K562 (cell line): ENCODE measurements around the gene TXLNA.

Experiments used
- BCLAF1 ChIP-seq, 2 experiments: fragments of 450-650 bp in 1 of 2; IDR thresholded peaks; 2 replicates each; pipeline ENCODE4 v1.6.1; 2011 to 2017; ENCODE audit warnings: low read depth in 2 of 2, antibody characterized with exemption in 1 of 2, borderline replicate concordance in 1 of 2, low read length in 1 of 2, mild to moderate bottlenecking in 1 of 2, mixed read lengths in 1 of 2; ENCODE audit not compliant: control insufficient read depth in 1 of 2
- ELK1 ChIP-seq: sonication (generic); formaldehyde crosslinking; IDR thresholded peaks from 2 replicates; pipeline ENCODE4 v1.8.1; 2022; ENCODE audit warnings: missing genetic modification reagents
- GABPA ChIP-seq: fragments of 200-800 bp; sonication (Bioruptor generic); conservative IDR thresholded peaks from 2 replicates; pipeline ENCODE4 v1.6.1; 2016; ENCODE audit warnings: low read depth, missing genetic modification characterization, missing compliant biosample characterization
- MAFK ChIP-seq: IDR thresholded peaks from 2 replicates; pipeline ENCODE4 v1.6.1; 2011; ENCODE audit warnings: low read length, improper control_type of control experiment
- NR3C1 ChIP-seq: sonication (generic); formaldehyde crosslinking; IDR thresholded peaks from 2 replicates; pipeline ENCODE4 v1.8.1; 2022; ENCODE audit warnings: missing genetic modification reagents
- PHB ChIP-seq: fragments of 250-450 bp; sonication (Bioruptor Pico); IDR thresholded peaks from 2 replicates; pipeline ENCODE4 v1.5.0; 2021
- PRMT5 ChIP-seq: sonication (generic); formaldehyde crosslinking; IDR thresholded peaks from 2 replicates; pipeline ENCODE4 v1.5.0; 2020; ENCODE audit warnings: missing genetic modification reagents
- TEAD1 ChIP-seq, 2 experiments: fragments of 450-650 bp in 1 of 2; sonication (generic) in 1 of 2; formaldehyde crosslinking; IDR thresholded peaks; 2 replicates each; pipeline versions ENCODE4 v1.4.0 to v1.8.0; 2020 to 2022; ENCODE audit warnings: mild to moderate bottlenecking in 2 of 2, missing genetic modification reagents in 1 of 2
- XRCC3 ChIP-seq: fragments of 450-650 bp; IDR thresholded peaks from 2 replicates; pipeline ENCODE4 v1.6.1; 2017; ENCODE audit warnings: mild to moderate bottlenecking, moderate library complexity
- YY1 ChIP-seq, 3 experiments: IDR thresholded peaks; 2 replicates each; pipeline ENCODE4 v1.6.1; 2011; ENCODE audit warnings: low read length in 2 of 3, mild to moderate bottlenecking in 2 of 3, moderate library complexity in 2 of 3, borderline replicate concordance in 1 of 3, control low read depth in 1 of 3, low read depth in 1 of 3; ENCODE audit not compliant: insufficient read depth in 3 of 3, insufficient replicate concordance in 2 of 3, control insufficient read depth in 1 of 3, insufficient read length in 1 of 3; ENCODE audit errors: extremely low read depth in 1 of 3
- ZNF280A ChIP-seq: fragments of 450-650 bp; IDR thresholded peaks from 2 replicates; pipeline ENCODE4 v1.6.1; 2018; ENCODE audit warnings: mild to moderate bottlenecking, low read depth; ENCODE audit not compliant: partially characterized antibody
- TF ChIP-seq, protein P1 (sequence below), 3 experiments: IDR thresholded peaks in 2 of 3; conservative IDR thresholded peaks in 1 of 3; 2 replicates each; pipeline ENCODE4 v1.5.1; 2011 to 2012; ENCODE audit warnings: low read length in 3 of 3, mild to moderate bottlenecking in 3 of 3, control low read depth in 2 of 3, improper control_type of control experiment in 1 of 3, inconsistent platforms in 1 of 3, low read depth in 1 of 3, mixed read lengths in 1 of 3, moderate library complexity in 1 of 3; ENCODE audit not compliant: insufficient read depth in 2 of 3

DNA sequence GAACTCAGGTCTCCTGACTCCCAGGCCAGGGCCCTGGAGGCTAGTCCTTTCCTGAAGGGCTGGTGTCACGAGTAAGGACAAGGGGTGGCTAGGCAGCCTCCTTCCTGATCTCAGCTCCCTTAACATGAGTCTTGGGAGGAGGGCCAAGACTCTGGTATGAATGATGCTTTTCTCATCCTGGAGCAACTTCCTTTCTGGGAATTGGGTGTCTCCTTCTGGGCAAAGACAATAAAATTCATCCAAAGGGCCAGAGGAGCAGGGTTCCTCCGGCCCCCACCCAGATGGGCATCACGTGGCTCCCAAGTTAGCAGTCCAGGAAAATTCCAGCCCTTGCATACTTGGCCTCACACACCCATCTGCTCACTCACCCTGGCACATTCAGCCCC, 67.4 kb downstream of the TXLNA start, which contains the start of gene FAM167B:
- TF ChIP-seq TEAD1 (CRISPR knock-in tag; IDR thresholded peaks at IDR 0.05) (no peak), XRCC3 (no peak), NR3C1 (CRISPR knock-in tag) (no peak), ELK1 (no peak), ZNF280A (no peak), PHB (no peak), YY1 (IDR thresholded peaks at IDR 0.05; ENCODE audit: borderline replicate concordance in 1 of 3, control insufficient read depth in 1 of 3, extremely low read depth in 1 of 3, insufficient read depth in 3 of 3, insufficient read length in 1 of 3, insufficient replicate concordance in 2 of 3, low read depth in 1 of 3, low read length in 2 of 3) (no peak), PRMT5 (no peak), GABPA (no peak), MAFK (no peak), BCLAF1 (IDR thresholded peaks at IDR 0.05; ENCODE audit: borderline replicate concordance in 1 of 2, control insufficient read depth in 1 of 2, low read depth in 2 of 2, low read length in 1 of 2) (no peak)
- TF ChIP-seq, protein P1, sequence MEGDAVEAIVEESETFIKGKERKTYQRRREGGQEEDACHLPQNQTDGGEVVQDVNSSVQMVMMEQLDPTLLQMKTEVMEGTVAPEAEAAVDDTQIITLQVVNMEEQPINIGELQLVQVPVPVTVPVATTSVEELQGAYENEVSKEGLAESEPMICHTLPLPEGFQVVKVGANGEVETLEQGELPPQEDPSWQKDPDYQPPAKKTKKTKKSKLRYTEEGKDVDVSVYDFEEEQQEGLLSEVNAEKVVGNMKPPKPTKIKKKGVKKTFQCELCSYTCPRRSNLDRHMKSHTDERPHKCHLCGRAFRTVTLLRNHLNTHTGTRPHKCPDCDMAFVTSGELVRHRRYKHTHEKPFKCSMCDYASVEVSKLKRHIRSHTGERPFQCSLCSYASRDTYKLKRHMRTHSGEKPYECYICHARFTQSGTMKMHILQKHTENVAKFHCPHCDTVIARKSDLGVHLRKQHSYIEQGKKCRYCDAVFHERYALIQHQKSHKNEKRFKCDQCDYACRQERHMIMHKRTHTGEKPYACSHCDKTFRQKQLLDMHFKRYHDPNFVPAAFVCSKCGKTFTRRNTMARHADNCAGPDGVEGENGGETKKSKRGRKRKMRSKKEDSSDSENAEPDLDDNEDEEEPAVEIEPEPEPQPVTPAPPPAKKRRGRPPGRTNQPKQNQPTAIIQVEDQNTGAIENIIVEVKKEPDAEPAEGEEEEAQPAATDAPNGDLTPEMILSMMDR (IDR thresholded peaks at IDR 0.05 in 2 of 3, conservative IDR thresholded peaks at IDR 0.05 in 1 of 3; ENCODE audit: insufficient read depth in 2 of 3, low read depth in 1 of 3, low read length in 3 of 3), result no peak
